Activated CD8-positive, alpha-beta memory T cell treated with anti-CD3 and anti-CD28 coated beads for 24 hours (primary cell): ENCODE results near the gene AHSP.
"Not testable (repeated sequence)": the region's sequence is repeated elsewhere in the genome, so short reads cannot be mapped to it uniquely, and the experiment has no call there.

Experiments used
- DNase-seq: peaks from one replicate; pipeline ENCODE4 v3.0.0-alpha.2; 2020

Gene AHSP

GRCh38 chr16:31532120-31532519 is 4.4 kb downstream of the AHSP start:
- no peak for DNase-seq

- DNase-seq = no peak
These were observed 5.2 kb downstream of the AHSP start for GRCh38 chr16:31532896-31533295.

- peak; percentile 24 for DNase-seq
These were observed 8.0 kb downstream of the AHSP start for GRCh38 chr16:31535737-31536136.

GRCh38 chr16:31536804-31537361 is 9.2 kb downstream of the AHSP start:
- DNase-seq = no peak

- no peak for DNase-seq
These were observed 9.9 kb downstream of the AHSP start for GRCh38 chr16:31537362-31538242.

- not testable (repeated sequence) for DNase-seq
These were observed 10.5 kb downstream of the AHSP start for GRCh38 chr16:31538243-31538598.

GRCh38 chr16:31539762-31540161 is 12.1 kb downstream of the AHSP start:
- DNase-seq = not testable (repeated sequence)

GRCh38 chr16:31542763-31543162 is 15.1 kb downstream of the AHSP start:
- DNase-seq = no peak

GRCh38 chr16:31561426-31562233 is 33.9 kb downstream of the AHSP start:
- DNase-seq = no peak

- no peak for DNase-seq
These were observed 41.1 kb downstream of the AHSP start for GRCh38 chr16:31568577-31569359.

GRCh38 chr16:31569360-31569717 is 41.6 kb downstream of the AHSP start:
- no peak for DNase-seq

GRCh38 chr16:31572821-31573220 is 45.1 kb downstream of the AHSP start:
- DNase-seq = no peak

- not testable (repeated sequence) for DNase-seq
These were observed 46.5 kb downstream of the AHSP start for GRCh38 chr16:31574159-31574558.

- no peak for DNase-seq
These were observed 49.7 kb downstream of the AHSP start for GRCh38 chr16:31577411-31577810.
